Endothelial cell of umbilical vein (primary cell): ENCODE measurements around the gene SNX30.

Source experiments
- EZH2 ChIP-seq: IDR thresholded peaks from 2 replicates; pipeline ENCODE4 v1.6.1; 2012; ENCODE audit warnings: borderline replicate concordance, low read depth, mild to moderate bottlenecking, moderate library complexity, low read length, inconsistent platforms; ENCODE audit not compliant: severe bottlenecking
- FOS ChIP-seq: IDR thresholded peaks from 2 replicates; pipeline ENCODE4 v1.6.1; 2011; ENCODE audit warnings: mild to moderate bottlenecking, low read length, moderate library complexity, borderline replicate concordance; ENCODE audit not compliant: insufficient read depth
- JUN ChIP-seq: IDR thresholded peaks from 2 replicates; pipeline ENCODE4 v1.6.1; 2011; ENCODE audit warnings: borderline replicate concordance, low read depth; ENCODE audit not compliant: insufficient read length, insufficient read depth
- MYC ChIP-seq: IDR thresholded peaks from one replicate; pipeline ENCODE4 v1.6.1; 2011; ENCODE audit warnings: mild to moderate bottlenecking, low read depth, low read length
- POLR2A ChIP-seq: IDR thresholded peaks from 2 replicates; pipeline ENCODE4 v1.6.1; 2012; ENCODE audit warnings: low read depth, mild to moderate bottlenecking, control low read depth, low read length
- POLR2AphosphoS5 ChIP-seq: IDR thresholded peaks from 2 replicates; pipeline ENCODE4 v1.6.1; 2012; ENCODE audit warnings: low read depth, mild to moderate bottlenecking, control low read depth, low read length, moderate library complexity; ENCODE audit not compliant: insufficient read depth
- TF ChIP-seq, protein P1 (sequence below), 2 donors: IDR thresholded peaks; 1 replicate in 1 of 2; 2 replicates in 1 of 2; pipeline ENCODE4 v1.5.1; 2011; ENCODE audit warnings: low read length in 2 of 2, mild to moderate bottlenecking in 2 of 2, moderate library complexity in 2 of 2, control low read depth in 1 of 2, inconsistent platforms in 1 of 2, low read depth in 1 of 2; ENCODE audit not compliant: insufficient read depth in 1 of 2; ENCODE audit errors: extremely low read depth in 1 of 2
- TF ChIP-seq, protein P2 (sequence below): IDR thresholded peaks from 2 replicates; pipeline ENCODE4 v1.6.1; 2011; ENCODE audit not compliant: insufficient read depth, insufficient read length

DNA sequence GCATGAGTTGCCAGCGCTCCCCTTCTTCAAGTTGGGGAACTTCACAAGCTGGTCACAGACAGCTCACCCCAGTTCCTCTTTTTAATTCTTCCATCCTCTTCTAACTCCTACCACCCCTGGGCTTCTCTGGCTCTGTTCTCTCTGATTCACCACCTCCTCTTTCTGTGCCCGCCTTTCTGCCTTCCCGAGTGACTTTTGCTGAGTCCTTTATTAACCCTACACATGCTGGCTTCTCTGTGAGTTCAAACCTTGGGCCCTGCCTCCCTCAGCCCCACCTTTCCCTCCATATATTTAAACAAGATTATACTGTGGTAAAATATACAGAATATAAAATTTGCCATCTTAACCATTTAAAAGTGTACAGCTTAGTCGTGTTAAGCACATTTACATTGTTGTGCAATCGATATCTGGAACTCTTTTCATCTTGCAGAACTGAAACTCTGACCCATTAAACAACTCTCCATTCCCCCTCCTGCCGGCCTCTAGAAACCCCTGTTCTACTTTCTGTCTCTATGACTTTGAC lies 108.1 kb downstream of the SNX30 start:
- TF ChIP-seq POLR2A, result no peak
- TF ChIP-seq, protein P1, sequence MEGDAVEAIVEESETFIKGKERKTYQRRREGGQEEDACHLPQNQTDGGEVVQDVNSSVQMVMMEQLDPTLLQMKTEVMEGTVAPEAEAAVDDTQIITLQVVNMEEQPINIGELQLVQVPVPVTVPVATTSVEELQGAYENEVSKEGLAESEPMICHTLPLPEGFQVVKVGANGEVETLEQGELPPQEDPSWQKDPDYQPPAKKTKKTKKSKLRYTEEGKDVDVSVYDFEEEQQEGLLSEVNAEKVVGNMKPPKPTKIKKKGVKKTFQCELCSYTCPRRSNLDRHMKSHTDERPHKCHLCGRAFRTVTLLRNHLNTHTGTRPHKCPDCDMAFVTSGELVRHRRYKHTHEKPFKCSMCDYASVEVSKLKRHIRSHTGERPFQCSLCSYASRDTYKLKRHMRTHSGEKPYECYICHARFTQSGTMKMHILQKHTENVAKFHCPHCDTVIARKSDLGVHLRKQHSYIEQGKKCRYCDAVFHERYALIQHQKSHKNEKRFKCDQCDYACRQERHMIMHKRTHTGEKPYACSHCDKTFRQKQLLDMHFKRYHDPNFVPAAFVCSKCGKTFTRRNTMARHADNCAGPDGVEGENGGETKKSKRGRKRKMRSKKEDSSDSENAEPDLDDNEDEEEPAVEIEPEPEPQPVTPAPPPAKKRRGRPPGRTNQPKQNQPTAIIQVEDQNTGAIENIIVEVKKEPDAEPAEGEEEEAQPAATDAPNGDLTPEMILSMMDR (IDR thresholded peaks at IDR 0.05; ENCODE audit: extremely low read depth in 1 of 2, insufficient read depth in 1 of 2, low read depth in 1 of 2, low read length in 2 of 2), result no peak
- TF ChIP-seq EZH2, result no peak
- TF ChIP-seq POLR2AphosphoS5, result no peak
- TF ChIP-seq MYC, result no peak
- TF ChIP-seq, protein P2, sequence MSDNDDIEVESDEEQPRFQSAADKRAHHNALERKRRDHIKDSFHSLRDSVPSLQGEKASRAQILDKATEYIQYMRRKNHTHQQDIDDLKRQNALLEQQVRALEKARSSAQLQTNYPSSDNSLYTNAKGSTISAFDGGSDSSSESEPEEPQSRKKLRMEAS, result no peak
- no peak for TF ChIP-seq FOS
- no peak for TF ChIP-seq JUN
